ENCODE results near the gene PRDX4.
A peak's percentile ranks its signal among the peaks of the same experiment; 100 is the strongest.
"Not testable (repeated sequence)": the region's sequence is repeated elsewhere in the genome, so short reads cannot be mapped to it uniquely, and the experiment has no call there.

Gene PRDX4

GRCh38 chrX:23667239-23668177, at the start of gene PRDX4:
Gene PRDX4, plus strand, starts transcription at chrX:23667493. Its CDS starts 78 bp downstream, at chrX:23667571.
- peak; percentile 24 to 89 (median 80) for DNase-seq

- DNase-seq, result no peak
Observed at GRCh38 chrX:23621621-23622265, 45.5 kb upstream of the PRDX4 start.

GRCh38 chrX:23623797-23624196, 43.5 kb upstream of the PRDX4 start:
- no peak for DNase-seq

- no peak for DNase-seq
Observed at GRCh38 chrX:23626651-23627050, 40.6 kb upstream of the PRDX4 start.

GRCh38 chrX:23628131-23628530, 39.2 kb upstream of the PRDX4 start:
- no peak for DNase-seq

GRCh38 chrX:23631136-23631535, 36.2 kb upstream of the PRDX4 start:
- DNase-seq, result no peak

- DNase-seq, result no peak
Observed at GRCh38 chrX:23633834-23634580, 33.3 kb upstream of the PRDX4 start.

- DNase-seq, result no peak
Observed at GRCh38 chrX:23637187-23637586, 30.1 kb upstream of the PRDX4 start.

- no peak for DNase-seq
Observed at GRCh38 chrX:23643020-23643419, 24.3 kb upstream of the PRDX4 start.

GRCh38 chrX:23644744-23645143, 22.5 kb upstream of the PRDX4 start:
- no peak for DNase-seq

GRCh38 chrX:23656091-23656490, 11.2 kb upstream of the PRDX4 start:
- DNase-seq, result no peak

- DNase-seq, result no peak
Observed at GRCh38 chrX:23656684-23657083, 10.6 kb upstream of the PRDX4 start.

- DNase-seq, result no peak
Observed at GRCh38 chrX:23659339-23659738, 8.0 kb upstream of the PRDX4 start.

- DNase-seq, result not testable (repeated sequence)
Observed at GRCh38 chrX:23660083-23660765, 7.1 kb upstream of the PRDX4 start.

- DNase-seq, result no peak
Observed at GRCh38 chrX:23660766-23661132, 6.5 kb upstream of the PRDX4 start.

GRCh38 chrX:23661671-23662070, 5.6 kb upstream of the PRDX4 start:
- DNase-seq, result no peak

GRCh38 chrX:23662187-23662586, 5.1 kb upstream of the PRDX4 start:
- no peak for DNase-seq

- DNase-seq, result no peak
Observed at GRCh38 chrX:23662853-23663252, 4.4 kb upstream of the PRDX4 start.

GRCh38 chrX:23664496-23664895, 2.8 kb upstream of the PRDX4 start:
- no peak for DNase-seq

GRCh38 chrX:23666282-23666681, 1.0 kb upstream of the PRDX4 start:
- peak in 1 of 14 donors; percentile 0 for DNase-seq

- DNase-seq, result no peak
Observed at GRCh38 chrX:23668335-23668734, 1.0 kb downstream of the PRDX4 start.

GRCh38 chrX:23670528-23670927, 3.2 kb downstream of the PRDX4 start:
- no peak for DNase-seq

GRCh38 chrX:23673108-23673507, 5.8 kb downstream of the PRDX4 start:
- DNase-seq, result no peak
